SK-MEL-5 (cell line): ENCODE measurements around the gene YARS2. TPM values are rescaled to one million over a fixed set of nuclear protein-coding genes. Genes with fewer than 3 reads are reported as not detected.
A peak's percentile ranks its signal among the peaks of the same experiment; 100 is the strongest.
"Not testable (repeated sequence)": the region's sequence is repeated elsewhere in the genome, so short reads cannot be mapped to it uniquely, and the experiment has no call there.

Experiments used
- DNase-seq: peaks from one replicate; pipeline ENCODE4 v3.0.0-alpha.2; 2016; ENCODE audit warnings: low read depth, low spot score
- in situ Hi-C: cut with HindIII; loops from 2 replicates; pipeline ENCODE4 v1.10.0; 2016; ENCODE audit warnings: low sequenced_read_pairs, high pct_unique_total_duplicates, low pct_unique_long_range_greater_than_20kb
- total RNA-seq: library from RNA; depleted of rRNA; stranded (reverse); fragments of >200 nt; shearing (Covaris generic); gene quantifications from 2 replicates; pipeline ENCODE4 v1.2.3, GENCODE V29; 2014

Gene YARS2
- total RNA-seq, 1 experiment from 2014 or later: 30.7 TPM

- DNase-seq: no peak
- in situ Hi-C loops: no loop called here
Measured at GRCh38 chr12:32757157-32757556, 1.5 kb upstream of the YARS2 start.

DNA sequence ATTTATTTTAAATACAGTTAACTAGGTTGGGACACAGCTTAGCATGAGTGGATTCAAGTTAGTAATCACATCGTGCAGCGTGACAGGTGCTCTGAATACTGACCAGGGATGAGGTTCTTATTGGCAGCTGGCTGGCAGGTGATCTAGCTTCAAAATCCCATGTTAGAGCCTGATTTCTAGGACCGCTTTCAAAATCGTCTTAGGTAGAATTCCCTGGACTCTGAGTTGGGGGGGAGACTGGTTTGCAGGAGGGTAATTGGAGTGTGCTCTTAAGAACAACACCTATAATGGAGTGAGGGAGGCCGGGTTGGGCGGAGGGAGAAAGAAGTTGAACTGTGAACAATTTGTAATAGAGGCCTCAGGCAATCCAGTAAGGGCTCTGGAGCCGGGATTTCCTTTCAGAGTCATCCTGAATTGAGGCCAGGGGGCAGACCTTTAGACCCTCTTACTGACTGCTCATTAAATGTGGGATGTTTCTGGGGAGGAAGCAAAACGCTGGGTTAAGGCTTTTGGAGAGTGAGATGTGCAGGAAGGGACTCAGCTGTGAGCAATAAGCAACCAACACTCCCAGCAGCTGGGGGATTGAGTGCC lies 874 bp upstream of the YARS2 start:
- in situ Hi-C loops: no loop called here
- DNase-seq: no peak

DNA sequence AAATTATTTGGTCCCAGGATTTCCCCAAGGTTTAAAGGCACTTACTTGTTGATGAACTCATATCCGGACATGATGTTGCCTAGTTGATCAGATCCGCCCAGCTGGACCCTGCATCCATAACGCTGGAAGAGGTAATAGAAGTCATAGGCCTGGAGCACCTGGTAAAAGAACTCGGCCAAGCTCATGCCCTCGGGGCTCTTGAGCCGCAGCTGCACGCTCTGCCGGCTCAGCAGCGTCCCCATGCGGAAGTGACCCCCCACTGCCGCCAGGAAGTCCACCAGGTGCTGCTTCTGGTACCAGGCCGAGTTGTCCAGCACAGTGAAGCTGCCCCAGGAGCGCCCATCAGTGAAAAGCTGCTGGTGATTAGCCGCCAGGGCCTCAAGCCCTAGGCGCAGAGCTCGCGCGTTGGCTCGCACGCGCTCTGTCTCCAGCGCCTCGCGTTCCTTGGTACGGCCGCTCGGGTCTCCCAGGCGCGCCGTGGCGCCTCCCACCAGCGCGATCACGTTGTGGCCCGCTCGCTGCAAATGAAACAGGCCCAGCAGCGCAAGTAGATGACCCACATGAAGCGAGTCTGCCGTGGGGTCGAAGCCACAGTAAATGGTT lies 545 bp downstream of the YARS2 start:
- in situ Hi-C loops: no loop called here

DNA sequence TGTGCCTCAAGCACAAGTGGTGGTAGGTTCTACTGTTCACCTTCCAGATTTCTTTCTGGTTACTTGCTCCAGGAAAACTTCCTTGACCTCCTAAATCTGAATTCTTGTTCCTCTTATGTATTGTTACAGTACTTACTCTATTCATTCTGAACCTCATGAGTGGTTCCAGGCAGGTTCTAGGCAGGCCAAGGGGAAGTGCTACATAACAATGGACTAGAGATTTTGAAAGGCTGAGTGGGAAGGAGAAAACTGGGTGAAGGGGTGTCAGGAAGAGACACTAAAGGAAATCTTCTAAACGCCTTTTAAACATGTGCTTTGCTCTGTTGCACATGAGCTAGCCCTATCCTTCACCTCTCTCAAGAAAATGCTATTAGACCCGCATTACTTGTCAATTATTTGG lies 1.6 kb downstream of the YARS2 start:
- no peak for DNase-seq
- in situ Hi-C loops: no loop called here

More for the DNA sequence above, 545 bp downstream of the YARS2 start:
- peak; percentile 87 for DNase-seq

- in situ Hi-C loops: no loop called here
- no peak for DNase-seq
Measured at GRCh38 chr12:32753605-32754004, 2.1 kb downstream of the YARS2 start.

- DNase-seq: no peak
- in situ Hi-C loops: no loop called here
Measured at GRCh38 chr12:32743264-32743663, 12.4 kb downstream of the YARS2 start.

DNA sequence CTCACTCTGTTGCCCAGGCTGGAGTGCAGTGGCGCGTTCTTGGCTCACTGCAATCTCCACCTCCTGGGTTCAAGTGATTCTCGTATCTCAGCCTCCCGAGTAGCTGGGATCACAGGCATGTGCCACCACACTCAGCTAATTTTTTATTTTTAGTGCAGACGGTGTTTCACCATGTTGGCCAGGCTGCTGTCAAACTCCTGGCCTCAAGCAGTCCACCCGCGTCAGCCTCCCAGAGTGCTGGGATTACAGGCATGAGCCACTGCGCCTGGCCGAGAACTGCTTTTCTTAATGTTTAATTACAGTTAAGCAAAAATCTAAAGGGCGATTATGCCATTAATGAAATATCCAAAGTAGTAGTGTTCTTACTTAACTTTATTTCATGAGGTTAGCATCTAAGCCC lies 13.6 kb downstream of the YARS2 start:
- DNase-seq: no peak
- in situ Hi-C loops: no loop called here

- in situ Hi-C loops: no loop called here
- DNase-seq: no peak
Measured at GRCh38 chr12:32739279-32739678, 16.4 kb downstream of the YARS2 start.

- in situ Hi-C loops: no loop called here
- DNase-seq: no peak
Measured at GRCh38 chr12:32737715-32738114, 18.0 kb downstream of the YARS2 start.

- in situ Hi-C loops: no loop called here
Measured at GRCh38 chr12:32736445-32736844, 19.3 kb downstream of the YARS2 start.

DNA sequence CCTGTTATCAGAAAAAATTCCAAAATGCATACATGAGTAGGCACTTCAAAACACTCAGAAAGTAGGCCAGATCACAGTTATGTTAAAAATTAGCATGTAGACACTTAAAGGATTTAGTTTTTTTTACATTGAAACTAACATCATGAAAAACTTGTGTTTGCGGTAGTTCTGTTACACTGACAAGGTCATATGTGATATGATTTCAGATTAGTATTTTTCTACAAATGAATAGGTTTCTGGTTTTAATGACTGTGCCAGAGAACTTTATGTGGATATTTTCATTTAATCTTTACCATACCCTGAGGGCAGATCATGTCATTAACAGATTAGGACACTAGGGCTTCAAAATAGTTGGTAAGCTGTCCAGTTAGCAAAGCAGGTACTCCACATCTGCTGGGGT lies 20.7 kb downstream of the YARS2 start:
- in situ Hi-C loops: no loop called here
- no peak for DNase-seq

More at GRCh38 chr12:32736445-32736844, 19.3 kb downstream of the YARS2 start:
- no peak for DNase-seq

GRCh38 chr12:32727237-32727636 lies 28.5 kb downstream of the YARS2 start:
- in situ Hi-C loops: no loop called here
- DNase-seq: no peak

DNA sequence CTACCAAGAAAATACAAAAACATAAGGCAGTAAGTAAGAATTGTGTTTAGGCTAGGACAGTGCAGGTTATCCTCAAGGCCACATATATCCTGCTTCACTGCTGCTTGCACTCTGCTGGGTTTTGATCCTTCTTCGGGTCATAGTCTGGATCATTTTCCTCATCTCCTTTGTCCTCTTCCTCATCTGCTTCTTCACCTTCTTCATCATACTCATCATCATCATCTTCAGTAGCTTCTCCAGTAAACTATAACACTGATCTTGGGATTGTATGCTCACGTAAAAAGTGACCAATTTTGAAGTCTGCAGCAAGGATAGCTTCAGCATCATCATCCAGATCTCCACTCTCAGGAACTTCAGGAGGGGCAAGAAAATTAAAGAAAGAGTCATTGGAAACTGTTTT lies 29.4 kb downstream of the YARS2 start:
- in situ Hi-C loops: no loop called here
- DNase-seq: no peak

DNA sequence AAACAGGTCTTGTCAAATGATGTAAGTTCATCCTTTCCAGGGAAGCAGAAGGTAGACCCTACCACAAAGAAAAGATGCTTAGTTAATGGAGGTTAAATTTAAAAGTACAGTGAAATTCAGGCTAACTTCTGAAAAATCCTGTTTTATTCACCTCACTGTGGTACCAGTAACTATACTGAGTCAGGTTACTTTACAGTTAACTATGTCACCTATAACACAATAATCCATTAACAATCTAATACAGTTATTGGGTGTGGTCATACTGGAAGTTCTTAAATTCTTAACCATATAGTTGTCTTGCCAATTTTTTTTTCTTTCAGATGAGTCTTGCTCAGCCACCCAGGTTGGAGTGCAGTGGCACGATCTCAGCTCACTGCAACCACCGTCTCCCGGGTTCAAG lies 30.4 kb downstream of the YARS2 start:
- in situ Hi-C loops, DNase-seq: not testable (repeated sequence)

DNA sequence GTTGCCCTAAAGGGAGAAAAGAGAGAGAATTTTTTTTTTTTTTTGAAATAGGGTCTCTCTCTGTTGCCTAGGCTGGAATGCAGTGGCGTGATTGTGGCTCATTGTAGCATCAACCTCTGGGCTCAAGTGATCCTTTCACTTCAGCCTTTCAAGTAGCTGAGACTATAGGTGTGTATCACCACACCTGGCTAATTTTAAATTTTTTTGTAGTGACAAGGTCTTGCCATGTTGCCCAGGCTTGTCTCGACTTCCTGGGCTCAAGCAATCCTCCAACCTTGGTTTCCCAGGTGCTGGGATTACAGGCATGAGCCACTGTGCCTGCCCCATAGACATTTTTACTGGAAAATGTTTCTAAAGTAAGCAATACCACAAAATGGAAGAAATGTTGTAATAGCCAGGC lies 36.8 kb downstream of the YARS2 start:
- DNase-seq: no peak

GRCh38 chr12:32714772-32715171 lies 40.9 kb downstream of the YARS2 start:
- in situ Hi-C loops: no loop called here
- DNase-seq: no peak

More for the DNA sequence above, 36.8 kb downstream of the YARS2 start:
- in situ Hi-C loops: no loop called here

- in situ Hi-C loops: no loop called here
- no peak for DNase-seq
Measured at GRCh38 chr12:32708926-32709325, 46.8 kb downstream of the YARS2 start.

- no peak for DNase-seq
- in situ Hi-C loops: no loop called here
Measured at GRCh38 chr12:32706335-32707024, 49.2 kb downstream of the YARS2 start.

- no peak for DNase-seq
- in situ Hi-C loops: no loop called here
Measured at GRCh38 chr12:32705783-32706182, 49.9 kb downstream of the YARS2 start.
